HG02571 (cell line): ENCODE results near the gene ANKS1B.

Experiments used
- ATAC-seq: cut with Tn5 transposase; IDR thresholded peaks from one replicate; pipeline ENCODE4 v1.9.1; 2021; ENCODE audit warnings: mild to moderate bottlenecking, moderate library complexity; ENCODE audit not compliant: unreplicated experiment

ANKS1B gene

DNA sequence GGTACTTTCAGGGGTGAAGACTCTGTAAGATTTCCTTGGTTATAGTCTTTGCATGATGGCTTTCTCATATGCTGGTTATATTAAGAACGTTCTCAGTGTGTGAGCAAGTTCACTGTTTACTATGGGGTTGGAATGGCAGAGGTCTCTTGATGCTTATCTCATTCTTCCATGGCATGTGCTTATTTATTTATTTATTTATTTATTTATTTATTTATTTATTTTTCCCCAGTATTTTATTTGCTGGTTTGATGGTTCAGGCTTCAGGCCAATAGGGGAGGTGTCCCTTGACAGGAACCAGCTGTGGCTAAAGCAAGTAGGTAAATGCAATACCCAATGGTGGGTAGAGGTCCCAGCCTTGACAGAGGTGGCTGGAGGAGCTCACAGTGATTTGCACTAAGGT, 498.5 kb downstream of the ANKS1B start:
- no peak for ATAC-seq

DNA sequence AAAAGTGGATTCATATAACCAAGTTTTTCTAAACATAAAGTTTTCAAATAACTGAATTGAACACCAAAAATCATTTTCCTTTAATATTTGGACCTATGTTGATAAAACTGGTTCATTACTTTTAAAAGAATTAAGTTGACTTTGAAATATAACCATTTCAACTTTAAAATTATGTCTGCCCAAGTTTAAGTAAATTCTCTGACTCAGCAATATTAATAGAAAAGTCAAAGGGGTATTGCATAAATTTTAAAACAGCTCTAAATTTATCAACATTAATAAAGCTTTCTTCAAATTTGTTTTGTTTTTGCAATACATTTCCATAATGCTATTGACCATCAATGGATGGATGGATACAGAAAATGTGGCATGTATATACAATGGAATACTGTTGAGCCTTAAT, 505.6 kb downstream of the ANKS1B start:
- no peak for ATAC-seq

DNA sequence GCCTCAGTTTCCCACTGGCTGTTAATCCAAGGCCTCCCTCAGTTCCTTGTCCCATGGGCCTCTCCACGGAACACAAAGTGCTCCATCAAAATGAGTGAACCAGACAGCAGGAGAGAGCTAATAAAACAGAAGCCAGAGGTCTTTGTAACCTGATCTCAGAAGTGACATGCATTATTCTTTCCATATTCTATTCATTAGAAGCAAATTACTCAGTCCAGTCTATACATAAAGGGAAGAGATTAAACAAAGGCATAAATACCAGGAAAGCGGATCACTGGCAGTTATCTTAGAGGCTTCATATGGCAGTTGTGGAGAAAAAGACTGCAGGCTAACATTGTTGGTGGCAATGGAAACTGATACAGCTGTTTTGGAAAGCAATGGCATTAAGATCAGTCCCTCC, 507.8 kb downstream of the ANKS1B start:
- no peak for ATAC-seq

DNA sequence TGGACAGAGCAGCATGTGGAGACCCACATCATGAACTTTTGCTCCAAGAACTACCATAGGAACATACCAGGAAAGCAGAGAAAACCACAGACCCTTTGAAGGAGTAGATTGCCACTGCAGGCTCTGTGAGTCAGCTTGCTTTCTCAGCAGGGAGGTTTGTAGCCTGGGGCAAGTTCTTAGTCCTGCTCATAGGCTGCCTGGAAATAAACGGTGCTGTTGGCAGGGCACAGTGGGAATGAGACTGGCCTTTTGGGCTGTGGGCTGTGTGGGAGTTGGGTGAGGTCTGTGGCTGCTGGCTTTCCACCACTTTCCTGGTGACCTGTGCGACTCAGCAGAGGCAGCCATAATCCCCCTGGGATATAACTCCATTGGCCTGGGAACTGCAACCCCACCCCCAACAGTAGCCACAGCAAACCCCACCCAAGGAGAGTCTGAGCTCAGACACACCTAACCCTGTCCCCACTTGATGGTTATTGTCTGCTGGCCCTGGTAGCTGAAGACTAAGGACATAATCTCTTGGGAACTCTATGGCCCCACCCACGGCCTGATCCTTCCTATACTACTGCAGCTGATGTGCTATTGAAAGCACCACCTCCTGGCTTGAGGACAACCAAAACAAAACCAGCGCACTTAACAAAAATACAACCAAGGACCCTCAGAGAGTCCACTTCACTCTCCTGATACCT, 529.2 kb downstream of the ANKS1B start:
- ATAC-seq: no peak

DNA sequence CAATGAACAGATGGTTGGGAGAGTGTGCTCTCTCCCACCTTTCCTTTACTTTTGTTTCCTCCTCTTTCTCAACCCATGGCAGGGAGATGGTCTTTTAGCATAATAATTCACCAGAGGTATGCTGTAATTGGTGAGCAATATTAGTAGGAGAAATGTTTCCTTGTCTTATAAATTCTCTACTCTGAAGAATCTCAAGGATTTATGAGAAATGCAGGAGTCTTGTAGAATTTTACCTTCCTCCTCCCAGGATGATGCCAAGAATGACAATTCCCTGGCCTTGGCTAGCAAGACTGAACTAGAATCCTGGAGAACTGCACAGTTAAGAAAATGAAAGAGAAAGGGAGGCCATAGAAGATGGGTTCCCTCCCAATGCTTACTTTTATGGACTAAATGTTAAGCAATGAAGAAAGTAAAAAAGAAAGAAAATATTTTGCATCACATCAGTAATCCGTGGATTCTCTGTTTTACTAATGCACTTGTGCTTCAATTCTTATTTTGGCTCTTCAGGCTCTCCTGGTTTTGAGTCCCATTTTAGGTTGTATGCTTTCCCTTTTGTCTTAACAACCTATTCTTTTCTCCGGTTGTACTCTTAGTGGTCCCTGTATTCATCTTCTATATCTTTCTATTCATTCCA, 530.1 kb downstream of the ANKS1B start:
- no peak for ATAC-seq

DNA sequence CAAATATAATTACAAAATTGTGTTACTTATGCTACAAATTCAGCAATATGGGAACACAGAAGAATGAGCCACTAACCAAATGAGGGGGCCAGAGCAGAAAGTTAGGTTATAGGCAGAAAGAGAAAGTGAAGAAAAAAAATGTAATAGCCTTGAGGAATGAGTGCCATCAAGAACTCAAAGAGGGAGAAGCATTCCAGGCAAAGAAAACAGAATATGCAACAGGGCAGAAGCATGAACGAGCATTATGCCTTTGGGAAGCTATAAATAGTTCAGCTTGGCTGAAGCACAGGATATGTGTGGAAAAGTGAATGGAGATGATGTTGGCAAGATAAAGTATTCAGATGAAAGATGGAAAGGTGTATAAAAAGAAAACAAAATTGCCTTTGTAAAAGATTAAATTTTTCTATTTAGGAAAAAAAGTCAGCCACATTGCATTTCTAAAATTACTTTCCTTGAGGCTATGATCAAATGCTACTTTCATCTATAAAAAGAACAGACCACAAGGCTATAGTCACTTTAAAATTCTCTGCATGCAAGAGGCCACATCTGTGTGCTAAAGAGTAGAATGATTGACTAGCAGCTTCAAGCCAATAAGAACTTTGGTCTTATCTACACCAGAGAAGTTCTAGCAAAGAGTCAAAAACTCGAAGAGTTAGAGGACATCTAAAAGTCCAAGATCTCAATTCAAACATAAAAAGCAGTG, 530.7 kb downstream of the ANKS1B start:
- ATAC-seq: no peak

DNA sequence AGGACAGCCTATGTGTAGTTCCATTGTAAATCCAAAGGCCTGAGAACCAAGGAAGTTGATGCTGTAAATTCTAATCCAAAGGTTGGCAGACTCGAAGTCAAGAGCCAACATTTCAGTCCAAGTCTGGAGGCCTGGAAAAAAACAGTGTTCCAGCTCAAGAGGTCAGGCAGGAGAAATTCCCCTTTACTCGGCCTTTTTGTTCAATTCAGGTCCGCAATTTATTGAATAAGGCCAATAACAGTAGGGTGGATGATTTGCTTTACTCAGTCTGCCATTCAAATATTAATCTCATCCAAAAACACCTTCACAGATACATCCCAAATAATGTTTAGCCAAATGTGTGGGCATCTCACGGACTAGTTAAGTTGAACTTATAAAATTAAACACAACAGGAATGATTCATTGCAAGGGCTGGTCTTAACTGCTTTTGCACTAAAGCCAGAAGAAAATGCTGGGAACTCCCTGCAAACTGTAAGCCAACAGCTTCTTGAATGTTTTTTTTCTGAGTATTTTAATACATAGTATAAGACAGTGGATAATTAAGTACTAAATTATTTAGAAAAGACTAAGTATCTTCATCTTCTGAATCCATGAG, 534.6 kb downstream of the ANKS1B start:
- ATAC-seq: no peak

DNA sequence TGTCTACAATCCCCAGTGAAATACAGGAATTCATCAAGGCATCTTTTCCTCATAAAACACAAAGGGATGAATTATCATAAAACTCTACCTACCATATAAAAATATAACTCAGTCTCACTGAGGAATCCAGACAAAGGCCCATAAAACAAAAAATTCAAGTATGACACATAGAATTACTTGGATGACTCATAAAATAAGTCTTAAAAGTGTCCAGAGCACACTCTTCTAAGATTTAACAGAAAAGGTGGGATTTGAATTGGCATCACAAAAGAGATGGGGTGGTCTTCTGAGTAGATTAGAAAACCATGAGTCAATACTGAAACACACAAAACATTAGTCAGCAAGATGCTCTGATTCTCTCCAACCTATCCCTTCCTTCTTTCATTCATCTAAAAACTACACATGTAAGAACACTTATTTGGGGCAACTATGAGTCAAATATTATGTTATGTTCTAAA, 539.8 kb downstream of the ANKS1B start:
- ATAC-seq: no peak

DNA sequence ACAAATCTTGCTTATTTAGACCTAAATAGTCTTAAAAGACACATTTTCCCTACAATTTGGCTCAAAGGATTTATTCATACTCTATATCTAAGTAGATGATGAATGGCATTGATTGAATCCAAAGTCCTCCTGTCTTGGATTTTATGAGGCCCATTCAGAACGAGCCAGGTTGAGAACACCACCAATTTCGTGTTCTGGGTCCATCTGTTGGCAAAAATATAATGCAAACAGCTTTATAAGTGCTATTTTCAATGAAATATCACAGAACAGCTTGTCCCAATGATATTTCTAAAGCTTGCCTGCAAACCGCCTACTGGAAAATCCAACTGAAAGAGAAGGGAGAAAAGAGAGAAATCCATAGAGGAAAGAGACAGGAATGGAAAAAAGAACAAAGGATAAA, 542.0 kb downstream of the ANKS1B start:
- ATAC-seq: no peak

DNA sequence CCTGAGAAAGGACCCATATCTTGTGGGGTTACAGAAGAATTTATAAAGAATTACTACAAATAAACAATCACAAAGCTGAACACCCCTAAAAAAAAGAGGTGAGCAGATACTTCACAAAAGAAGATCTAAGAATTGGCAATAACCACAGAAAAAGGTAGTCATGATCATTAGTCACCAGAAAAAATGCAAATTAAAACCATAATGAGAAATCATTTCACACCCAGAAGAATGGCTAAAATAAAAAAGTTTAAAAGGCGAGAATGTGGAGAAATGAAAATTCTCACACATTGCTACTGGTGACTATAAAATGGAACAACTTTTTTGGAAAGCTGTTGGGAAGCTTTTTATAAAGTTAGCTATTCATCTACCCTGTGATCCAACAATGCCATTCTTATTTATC, 545.3 kb downstream of the ANKS1B start:
- ATAC-seq: no peak

DNA sequence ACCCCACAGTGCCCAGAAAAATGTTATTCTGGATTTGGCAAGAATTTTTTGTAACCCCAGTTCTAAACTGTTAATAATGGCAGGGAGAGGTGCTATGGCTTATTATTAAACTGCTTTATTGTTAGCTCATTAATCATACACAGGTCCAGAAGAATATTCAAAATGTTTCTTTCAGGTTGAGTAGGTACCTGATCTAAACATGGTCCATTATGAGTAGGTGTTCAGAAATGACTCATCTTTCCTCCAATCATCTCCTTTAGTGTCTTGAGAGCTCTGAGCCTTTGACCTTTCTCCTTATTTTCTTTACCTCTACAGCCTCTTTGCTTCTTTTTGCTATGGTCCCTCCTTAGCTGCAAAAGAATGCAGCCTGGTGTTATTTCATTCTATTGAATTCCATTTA, 548.2 kb downstream of the ANKS1B start:
- peak; percentile 96 for ATAC-seq

DNA sequence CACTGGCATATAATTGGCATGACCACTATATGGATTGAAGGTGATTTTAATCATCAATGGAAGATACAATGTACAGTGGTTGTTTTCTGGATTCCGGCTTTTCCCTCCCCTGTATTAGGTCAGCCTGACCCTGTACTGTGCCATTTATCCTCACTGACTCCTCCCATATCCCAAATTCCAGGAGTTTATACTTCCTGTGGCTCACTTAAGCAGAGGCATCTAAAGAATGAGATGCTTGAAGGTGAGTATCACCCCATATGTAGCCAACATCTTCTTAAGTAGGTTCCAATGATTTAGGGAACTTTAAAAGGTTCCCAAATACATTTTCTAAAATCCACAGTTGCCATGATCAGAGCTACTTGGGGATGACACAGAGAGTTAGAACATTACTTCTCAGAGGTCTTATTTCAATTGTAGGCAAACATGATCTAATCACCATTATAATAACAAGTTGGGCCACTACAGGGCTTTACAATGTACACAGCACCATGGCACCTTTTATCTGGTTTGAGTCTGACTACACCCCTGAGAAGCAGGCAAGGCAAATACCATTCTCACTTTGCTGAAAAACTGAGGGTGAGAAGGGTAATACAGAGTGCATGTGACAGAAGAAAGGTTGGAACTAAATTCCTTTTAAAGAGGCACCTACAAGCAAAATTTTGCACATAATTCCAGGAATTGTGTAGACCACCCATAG, 549.5 kb downstream of the ANKS1B start:
- no peak for ATAC-seq

DNA sequence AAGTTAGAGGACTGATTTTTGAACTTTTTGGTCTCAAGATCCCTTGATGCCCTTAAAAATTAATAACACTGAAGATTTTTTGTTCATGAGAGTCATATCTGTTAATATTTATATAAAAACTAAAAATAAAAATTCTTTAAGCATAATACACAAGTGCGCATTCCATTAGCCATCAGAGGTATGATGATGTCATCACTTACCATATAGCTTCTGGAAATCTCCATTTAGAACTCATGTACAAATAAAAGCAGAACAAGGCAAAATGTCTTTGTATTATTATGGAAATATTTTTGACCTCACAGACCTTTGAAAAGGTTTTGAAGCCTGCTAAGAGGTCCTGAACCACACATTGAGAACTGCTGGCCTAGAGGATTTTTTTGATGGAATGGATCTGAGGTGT, 551.6 kb downstream of the ANKS1B start:
- ATAC-seq: no peak

DNA sequence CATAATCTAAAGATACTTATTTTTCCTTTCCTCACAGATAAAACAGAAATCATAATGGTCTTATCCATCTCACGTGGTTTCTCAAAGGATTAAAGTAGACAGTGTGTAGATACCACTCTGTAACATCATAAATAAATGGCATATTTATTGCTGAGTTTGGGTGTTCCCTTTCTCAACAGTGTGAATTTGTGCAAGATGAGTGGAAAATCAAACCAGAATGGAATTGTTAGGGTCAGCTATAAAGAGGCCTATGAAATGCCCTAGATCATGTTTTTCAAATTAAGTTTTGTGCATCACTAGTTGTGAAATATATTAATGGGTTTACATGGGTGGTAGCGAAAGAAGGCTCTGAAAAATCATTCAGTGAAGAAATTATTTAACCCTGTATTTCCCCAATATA, 553.5 kb downstream of the ANKS1B start:
- no peak for ATAC-seq

DNA sequence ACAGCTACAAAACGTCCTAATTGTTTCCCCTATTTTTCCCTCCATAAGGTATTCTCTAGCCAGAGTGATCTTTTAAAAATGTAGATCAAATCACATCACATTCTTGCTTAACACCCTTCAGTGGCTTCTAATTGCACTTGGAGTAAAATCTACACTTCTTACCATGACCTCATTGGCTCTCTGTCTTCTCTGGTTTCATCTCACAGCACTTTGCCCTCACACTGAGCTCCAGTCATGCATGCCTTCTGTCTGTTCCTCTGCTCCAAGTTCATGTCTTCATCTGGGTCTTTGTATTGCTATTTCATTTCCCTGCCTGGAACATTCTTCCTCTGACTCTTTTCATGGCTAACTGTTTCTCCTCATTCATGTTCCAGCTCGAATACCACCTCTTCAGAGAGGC, 557.6 kb downstream of the ANKS1B start:
- ATAC-seq: no peak

DNA sequence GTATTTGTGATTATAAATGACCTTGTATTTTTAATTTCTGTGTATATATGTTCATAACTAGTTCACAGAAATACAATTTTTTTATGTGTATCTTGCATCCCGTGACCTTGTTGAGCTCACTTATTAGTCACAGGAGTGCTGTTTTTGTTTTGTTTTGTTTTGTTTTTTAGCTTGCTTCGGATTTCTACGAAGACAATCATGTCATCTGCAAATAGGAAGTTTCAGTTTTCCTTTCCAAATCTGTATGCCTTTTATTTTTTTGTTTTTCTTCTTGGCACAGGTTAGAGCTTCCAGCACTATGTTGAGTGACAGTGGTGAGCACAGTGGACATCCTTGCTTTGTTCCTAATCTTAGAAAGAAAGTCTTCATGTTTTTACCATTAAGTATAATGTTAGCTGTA, 566.4 kb downstream of the ANKS1B start:
- ATAC-seq: no peak

DNA sequence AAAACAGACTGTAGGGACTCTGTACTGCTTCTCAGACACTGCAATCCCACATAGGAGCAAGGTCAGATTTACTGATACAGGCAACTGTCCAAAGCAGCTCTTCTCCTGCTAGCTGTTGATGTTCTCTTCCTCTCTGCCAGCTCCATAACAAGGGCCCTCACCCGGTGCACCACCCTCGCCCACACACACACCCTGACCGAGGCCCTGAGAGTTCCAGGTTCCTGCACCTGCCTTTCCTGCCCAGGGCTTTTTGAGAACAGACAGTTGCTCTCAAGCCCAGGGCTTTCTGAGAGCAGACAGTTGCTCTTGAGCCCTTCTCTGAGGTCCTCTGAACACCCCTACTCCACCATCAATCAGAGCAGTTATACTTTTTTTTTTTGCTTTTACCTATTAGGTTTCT, 571.0 kb downstream of the ANKS1B start:
- no peak for ATAC-seq

DNA sequence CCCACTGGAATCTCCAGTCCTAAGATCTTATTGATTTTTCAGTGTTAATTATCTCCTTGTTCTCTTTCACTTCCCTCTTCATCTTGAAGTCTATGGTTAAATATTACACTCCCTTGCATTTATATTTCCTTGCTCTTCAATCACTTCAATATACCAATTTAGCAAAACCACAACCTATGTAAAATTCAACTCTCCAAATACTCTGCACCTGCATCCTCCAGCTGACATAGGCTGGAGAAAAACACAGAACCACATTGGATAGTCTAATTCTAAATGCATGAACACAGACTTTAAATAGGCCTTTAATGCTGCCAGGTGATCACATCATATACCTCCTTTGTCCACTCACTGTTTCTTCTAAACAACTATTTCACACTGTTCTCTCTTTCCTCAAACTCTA, 591.0 kb downstream of the ANKS1B start:
- ATAC-seq: no peak

DNA sequence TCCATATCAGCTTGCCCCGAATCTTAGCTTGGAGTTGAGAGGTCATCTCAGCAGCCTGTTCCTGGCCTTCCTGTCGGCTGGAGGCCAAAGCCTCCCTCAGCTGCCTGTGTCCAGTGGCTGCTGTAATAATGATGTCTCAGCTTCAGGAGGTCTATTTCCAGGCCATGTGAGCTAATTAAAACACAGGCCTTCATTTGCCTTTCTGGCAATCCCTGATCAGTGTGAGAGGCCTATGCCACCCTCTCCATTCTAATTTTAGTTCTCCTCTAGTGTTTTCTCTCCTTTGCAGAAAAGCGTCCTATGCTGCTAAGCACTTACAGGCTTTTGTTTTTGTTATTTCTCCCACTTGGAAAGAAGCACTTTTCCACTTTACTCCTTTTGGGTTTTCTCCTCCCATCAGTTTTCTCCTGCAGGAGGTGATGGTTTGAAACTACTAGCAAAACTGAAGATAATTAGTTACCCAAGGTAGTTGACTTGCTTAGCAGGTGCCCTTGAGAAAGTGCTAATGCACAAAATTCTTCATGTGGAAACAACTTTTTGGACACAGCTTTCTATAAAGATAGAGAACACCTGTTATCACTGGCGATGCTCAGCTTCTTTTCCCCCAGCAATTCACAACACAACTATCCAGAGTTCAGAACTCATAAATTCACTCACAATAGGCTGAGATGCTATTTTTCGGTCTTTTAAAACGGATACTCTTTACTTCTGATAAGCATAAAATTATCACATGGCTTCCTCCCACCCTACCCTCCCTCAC, 592.5 kb downstream of the ANKS1B start:
- no peak for ATAC-seq

DNA sequence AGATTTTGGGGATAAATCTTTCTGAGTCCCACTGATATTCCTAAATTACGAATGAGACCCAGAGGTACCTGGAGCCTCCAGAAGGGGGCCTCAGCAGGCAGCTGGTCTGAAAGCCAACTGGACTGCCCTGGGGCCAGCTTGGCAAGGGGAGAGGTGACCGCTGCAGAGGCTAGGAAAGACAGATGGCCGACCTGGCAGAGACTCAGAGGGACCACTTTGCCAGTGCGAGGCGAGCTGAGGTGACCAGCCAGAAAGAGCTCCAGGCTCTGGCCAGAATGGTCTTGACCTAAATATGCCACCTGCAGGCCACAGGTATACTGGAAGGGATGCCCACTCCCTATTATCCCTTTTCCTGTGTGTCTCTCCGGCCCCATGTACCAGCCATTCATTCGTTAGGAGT, 594.0 kb downstream of the ANKS1B start:
- no peak for ATAC-seq

DNA sequence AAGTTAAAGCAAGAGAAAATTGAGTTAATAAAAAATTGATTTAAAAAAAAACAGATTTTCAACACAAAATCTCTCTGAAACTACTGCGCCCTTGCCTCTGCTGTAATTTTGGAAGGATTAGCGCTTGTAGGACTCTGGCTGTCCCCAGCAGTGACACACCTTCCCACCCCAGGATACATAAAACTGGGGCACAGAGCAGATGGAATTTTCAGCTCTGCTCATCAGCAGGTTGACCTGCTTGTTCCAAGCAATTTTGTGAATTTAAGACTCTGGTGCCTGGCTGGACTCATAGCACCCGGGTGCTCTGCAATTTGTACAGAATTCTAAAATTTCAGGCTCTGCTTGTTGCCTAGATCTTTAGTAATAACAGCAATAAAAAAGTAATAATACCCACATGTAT, 595.0 kb downstream of the ANKS1B start:
- no peak for ATAC-seq
